Type B pancreatic cell (in vitro differentiated cells): Measurements from ENCODE around the gene MB. TPM values are rescaled to one million over a fixed set of nuclear protein-coding genes. Genes with fewer than 3 reads are reported as not detected.
A peak's percentile ranks its signal among the peaks of the same experiment; 100 is the strongest.

Source experiments
- DNase-seq: peaks from one replicate; pipeline ENCODE4 v3.0.0; 2021; ENCODE audit warnings: mixed read lengths; ENCODE audit not compliant: unreplicated experiment; ENCODE audit errors: extremely low spot score
- H3K27ac Mint-ChIP-seq: 2 replicates; pipeline ENCODE4 v1.8.0; 2021; ENCODE audit warnings: mild to moderate bottlenecking, mixed read lengths
- H3K27me3 Mint-ChIP-seq: 2 replicates; pipeline ENCODE4 v1.8.0; 2021; ENCODE audit warnings: mixed read lengths
- H3K36me3 Mint-ChIP-seq: 2 replicates; pipeline ENCODE4 v1.8.0; 2021; ENCODE audit warnings: mixed read lengths
- H3K4me1 Mint-ChIP-seq: one replicate; pipeline ENCODE4 v1.8.0; 2021; ENCODE audit warnings: mixed read lengths; ENCODE audit not compliant: unreplicated experiment
- H3K4me3 Mint-ChIP-seq: 2 replicates; pipeline ENCODE4 v1.8.0; 2021; ENCODE audit warnings: mild to moderate bottlenecking, mixed read lengths
- H3K9me3 Mint-ChIP-seq: 2 replicates; pipeline ENCODE4 v1.8.0; 2021; ENCODE audit warnings: mixed read lengths
- total RNA-seq: library from RNA; stranded (reverse); gene quantifications from 2 replicates; pipeline ENCODE4 v1.2.1, GENCODE V29; 2021; ENCODE audit warnings: low replicate concordance
- TF ChIP-seq, protein P1 (sequence below): fragments of 200-600 bp; sonication (generic); conservative IDR thresholded peaks from 2 replicates; pipeline ENCODE4 v1.5.0; 2021; ENCODE audit warnings: antibody characterized with exemption, mild to moderate bottlenecking

Gene MB
- total RNA-seq, 1 donor from 2014 or later: 0.48 TPM

GRCh38 chr22:35649636-35650250 lies 32.6 kb upstream of the MB start:
- peak overlapping the region; percentile 98 for H3K27ac Mint-ChIP-seq
- H3K36me3 Mint-ChIP-seq: no peaks in the 10 kb centered on the region
- peaks cover 19% of the 10 kb centered on the region for H3K4me1 Mint-ChIP-seq

GRCh38 chr22:35649026-35649553 lies 32.0 kb upstream of the MB start:
- H3K4me3 Mint-ChIP-seq: peak overlapping the region; percentile 94
- TF ChIP-seq, protein P1, sequence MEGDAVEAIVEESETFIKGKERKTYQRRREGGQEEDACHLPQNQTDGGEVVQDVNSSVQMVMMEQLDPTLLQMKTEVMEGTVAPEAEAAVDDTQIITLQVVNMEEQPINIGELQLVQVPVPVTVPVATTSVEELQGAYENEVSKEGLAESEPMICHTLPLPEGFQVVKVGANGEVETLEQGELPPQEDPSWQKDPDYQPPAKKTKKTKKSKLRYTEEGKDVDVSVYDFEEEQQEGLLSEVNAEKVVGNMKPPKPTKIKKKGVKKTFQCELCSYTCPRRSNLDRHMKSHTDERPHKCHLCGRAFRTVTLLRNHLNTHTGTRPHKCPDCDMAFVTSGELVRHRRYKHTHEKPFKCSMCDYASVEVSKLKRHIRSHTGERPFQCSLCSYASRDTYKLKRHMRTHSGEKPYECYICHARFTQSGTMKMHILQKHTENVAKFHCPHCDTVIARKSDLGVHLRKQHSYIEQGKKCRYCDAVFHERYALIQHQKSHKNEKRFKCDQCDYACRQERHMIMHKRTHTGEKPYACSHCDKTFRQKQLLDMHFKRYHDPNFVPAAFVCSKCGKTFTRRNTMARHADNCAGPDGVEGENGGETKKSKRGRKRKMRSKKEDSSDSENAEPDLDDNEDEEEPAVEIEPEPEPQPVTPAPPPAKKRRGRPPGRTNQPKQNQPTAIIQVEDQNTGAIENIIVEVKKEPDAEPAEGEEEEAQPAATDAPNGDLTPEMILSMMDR: no peak
- no peaks in the 10 kb centered on the region for H3K36me3 Mint-ChIP-seq
- no peaks in the 10 kb centered on the region for H3K9me3 Mint-ChIP-seq
- peak; percentile 36 for DNase-seq
- peaks cover 19% of the 10 kb centered on the region for H3K4me1 Mint-ChIP-seq
- H3K27me3 Mint-ChIP-seq: peaks cover 2% of the 10 kb centered on the region
- H3K27ac Mint-ChIP-seq: peak overlapping the region; percentile 98

More at GRCh38 chr22:35649636-35650250, 32.6 kb upstream of the MB start:
- DNase-seq: peak; percentile 36
- Mint-ChIP-seq H3K4me3 (peak overlapping the region; percentile 94), H3K27me3 (peaks cover 2% of the 10 kb centered on the region), H3K9me3 (no peaks in the 10 kb centered on the region)
- TF ChIP-seq, protein P1: no peak

DNA sequence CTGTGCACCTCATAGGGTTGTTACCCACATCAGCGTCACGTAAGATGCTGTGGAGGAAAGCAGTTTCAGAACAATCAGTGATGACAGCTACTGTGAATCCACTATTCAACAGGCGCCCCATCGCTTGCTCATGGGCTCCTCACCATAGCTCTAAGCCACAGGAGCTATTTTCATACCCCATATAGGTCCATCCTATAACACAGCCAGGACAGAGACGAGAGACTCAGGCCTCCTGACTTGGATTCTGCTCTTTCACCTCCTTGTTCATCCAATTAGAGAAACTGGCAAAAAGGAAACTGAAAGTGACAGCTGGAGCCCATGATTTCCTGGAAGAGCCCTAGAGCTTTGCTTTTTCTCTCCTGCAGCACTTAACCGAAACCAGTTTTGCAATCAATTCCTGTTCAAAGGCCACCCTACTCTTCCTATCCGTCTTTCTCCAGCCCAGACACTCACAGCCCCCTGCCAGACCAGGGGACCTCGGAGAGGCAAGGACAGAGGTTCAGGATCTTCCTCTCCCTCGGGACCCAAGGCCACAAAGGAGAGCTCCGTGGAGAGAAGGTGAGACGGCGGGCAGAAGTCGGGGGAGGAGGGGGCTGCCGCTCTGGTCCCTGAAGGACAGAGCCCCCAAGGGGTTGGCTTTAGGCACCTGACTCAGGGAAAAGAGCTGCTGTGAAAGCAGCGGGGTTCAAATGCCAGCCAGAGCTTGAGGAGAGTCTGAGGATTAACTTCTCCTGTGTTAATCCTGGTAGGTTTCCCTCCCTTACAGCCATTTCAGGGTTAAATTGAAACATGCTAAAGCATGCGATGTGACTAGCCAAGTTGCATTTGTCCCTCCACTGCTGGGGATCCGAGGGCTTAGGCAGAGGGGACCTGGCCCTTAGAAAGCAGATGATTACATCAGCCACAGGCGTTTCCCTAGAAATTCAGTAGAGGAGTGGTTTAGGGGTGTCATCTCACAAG lies 31.2 kb upstream of the MB start, which contains the start of gene APOL6:
Gene APOL6 (plus strand): TSS at position 381 of the 960 bp plus-strand sequence. CDS start 7,980 bp downstream, outside the sequence.
- Mint-ChIP-seq H3K4me3 (peak within 1 kb of the TSS; percentile 94), H3K9me3 (no peaks in the 10 kb centered on the region), H3K36me3 (no peaks in the 10 kb centered on the region), H3K4me1 (peaks cover 19% of the 10 kb centered on the region), H3K27ac (peak within 1 kb of the TSS; percentile 98), H3K27me3 (no peaks in the 10 kb centered on the region)
- peak; percentile 44 for DNase-seq
- TF ChIP-seq, protein P1: no peak

- Mint-ChIP-seq H3K27ac (no peak overlapping the region), H3K27me3 (no peaks in the 10 kb centered on the region), H3K4me3 (no peak overlapping the region), H3K4me1 (peaks cover 19% of the 10 kb centered on the region), H3K36me3 (no peaks in the 10 kb centered on the region), H3K9me3 (no peaks in the 10 kb centered on the region)
- TF ChIP-seq, protein P1: no peak
- no peak for DNase-seq
Observed at GRCh38 chr22:35645646-35646045, 28.5 kb upstream of the MB start.

DNA sequence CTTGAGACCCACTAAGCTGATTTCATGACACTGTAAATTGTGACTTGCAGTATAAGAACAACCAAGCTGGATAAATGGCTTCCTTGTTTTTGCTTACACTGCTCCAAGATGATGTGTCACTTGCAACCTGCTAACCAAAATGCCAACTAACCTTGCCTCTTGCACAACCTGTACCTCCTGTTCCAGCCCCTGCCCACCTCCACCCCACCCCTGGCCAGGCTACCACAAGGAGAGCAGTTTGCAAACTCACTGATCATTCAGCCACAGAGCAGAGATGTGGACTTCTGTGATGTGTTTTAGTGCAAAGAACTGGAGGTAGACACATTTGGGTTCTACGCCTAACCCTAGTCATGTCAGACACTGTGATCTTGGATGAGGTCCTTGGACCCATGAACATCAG lies 26.9 kb upstream of the MB start:
- DNase-seq: no peak
- TF ChIP-seq, protein P1: no peak
- no peaks in the 10 kb centered on the region for H3K27me3 Mint-ChIP-seq

More for the DNA sequence above, 26.9 kb upstream of the MB start:
- Mint-ChIP-seq H3K36me3 (no peaks in the 10 kb centered on the region), H3K27ac (peak overlapping the region; percentile 34), H3K4me1 (peaks cover 14% of the 10 kb centered on the region), H3K9me3 (no peaks in the 10 kb centered on the region), H3K4me3 (no peak overlapping the region)
